ENCODE results near the gene RPRD1A. TPM values are rescaled to one million over a fixed set of nuclear protein-coding genes. Genes with fewer than 3 reads are reported as not detected.
"Not testable (repeated sequence)": the region's sequence is repeated elsewhere in the genome, so short reads cannot be mapped to it uniquely, and the experiment has no call there.

The RPRD1A gene
- total RNA-seq, 2 experiments from 2014 or later, result 33.9 to 35.1 TPM

- peaks cover 50% of the 10 kb centered on the region for H3K4me1 Mint-ChIP-seq (ENCODE audit: low read depth)
- intact Hi-C loops (cut with micrococcal nuclease), result no loop called here
- CTCF ChIA-PET, result interaction anchor here (0.6 kb wide), 1 partner anchor 240 kb away, joined by 3 read pairs; no protein-coding TSS in a partner anchor
- H3K9me3 Mint-ChIP-seq, result peaks cover 13% of the 10 kb centered on the region
- no peaks in the 10 kb centered on the region for H3K27me3 Mint-ChIP-seq (ENCODE audit: low read depth)
- no peak for DNase-seq
- H3K36me3 Mint-ChIP-seq (ENCODE audit: low read depth), result peaks cover 21% of the 10 kb centered on the region
- no peak overlapping the region for H3K27ac Mint-ChIP-seq
- no peak overlapping the region for H3K4me3 Mint-ChIP-seq
Observed at GRCh38 chr18:36046898-36047297, 20.5 kb downstream of the RPRD1A start.

- Mint-ChIP-seq H3K4me1 (ENCODE audit: low read depth) (peaks cover 52% of the 10 kb centered on the region), H3K27ac (no peak overlapping the region), H3K27me3 (ENCODE audit: low read depth) (no peaks in the 10 kb centered on the region), H3K4me3 (no peak overlapping the region), H3K36me3 (ENCODE audit: low read depth) (peaks cover 19% of the 10 kb centered on the region), H3K9me3 (peaks cover 9% of the 10 kb centered on the region)
- CTCF ChIA-PET, result no interaction called here
- no peak for DNase-seq
- intact Hi-C loops (cut with micrococcal nuclease), result no loop called here
Observed at GRCh38 chr18:36045241-36045991, 21.9 kb downstream of the RPRD1A start.

GRCh38 chr18:36043153-36043552 lies 24.2 kb downstream of the RPRD1A start:
- H3K27ac Mint-ChIP-seq, result no peak overlapping the region
- H3K4me3 Mint-ChIP-seq, result no peak overlapping the region
- peaks cover 50% of the 10 kb centered on the region for H3K4me1 Mint-ChIP-seq (ENCODE audit: low read depth)
- intact Hi-C loops (cut with micrococcal nuclease), result no loop called here
- CTCF ChIA-PET, result no interaction called here
- no peak for DNase-seq
- no peaks in the 10 kb centered on the region for H3K27me3 Mint-ChIP-seq (ENCODE audit: low read depth)
- peaks cover 33% of the 10 kb centered on the region for H3K36me3 Mint-ChIP-seq (ENCODE audit: low read depth)
- H3K9me3 Mint-ChIP-seq, result peaks cover 18% of the 10 kb centered on the region

- CTCF ChIA-PET, result no interaction called here
Observed at GRCh38 chr18:36041146-36041545, 26.2 kb downstream of the RPRD1A start.

GRCh38 chr18:36038102-36038663 lies 29.2 kb downstream of the RPRD1A start:
- Mint-ChIP-seq H3K36me3 (ENCODE audit: low read depth) (peaks cover 37% of the 10 kb centered on the region), H3K9me3 (peaks cover 23% of the 10 kb centered on the region), H3K4me1 (ENCODE audit: low read depth) (peaks cover 50% of the 10 kb centered on the region), H3K27ac (no peak overlapping the region), H3K27me3 (ENCODE audit: low read depth) (no peaks in the 10 kb centered on the region), H3K4me3 (no peak overlapping the region)
- DNase-seq, result no peak
- CTCF ChIA-PET, result no interaction called here
- intact Hi-C loops (cut with micrococcal nuclease), result no loop called here

More at GRCh38 chr18:36041146-36041545, 26.2 kb downstream of the RPRD1A start:
- H3K4me3 Mint-ChIP-seq, result no peak overlapping the region
- H3K4me1 Mint-ChIP-seq (ENCODE audit: low read depth), result peaks cover 45% of the 10 kb centered on the region
- DNase-seq, result no peak
- H3K9me3 Mint-ChIP-seq, result peaks cover 23% of the 10 kb centered on the region
- intact Hi-C loops (cut with micrococcal nuclease), result no loop called here
- H3K36me3 Mint-ChIP-seq (ENCODE audit: low read depth), result peaks cover 38% of the 10 kb centered on the region
- no peak overlapping the region for H3K27ac Mint-ChIP-seq
- H3K27me3 Mint-ChIP-seq (ENCODE audit: low read depth), result no peaks in the 10 kb centered on the region

- Mint-ChIP-seq H3K4me1 (ENCODE audit: low read depth) (peaks cover 36% of the 10 kb centered on the region), H3K36me3 (ENCODE audit: low read depth) (peaks cover 38% of the 10 kb centered on the region), H3K4me3 (no peak overlapping the region), H3K9me3 (peaks cover 23% of the 10 kb centered on the region), H3K27ac (no peak overlapping the region), H3K27me3 (ENCODE audit: low read depth) (no peaks in the 10 kb centered on the region)
- no peak for DNase-seq
- intact Hi-C loops (cut with micrococcal nuclease), result no loop called here
- CTCF ChIA-PET, result interaction anchor here (0.6 kb wide), 1 partner anchor 15 kb away, joined by 4 read pairs; no protein-coding TSS in a partner anchor
Observed at GRCh38 chr18:36035253-36035652, 32.1 kb downstream of the RPRD1A start.

- CTCF ChIA-PET, result no interaction called here
- peaks cover 33% of the 10 kb centered on the region for H3K36me3 Mint-ChIP-seq (ENCODE audit: low read depth)
- no peak overlapping the region for H3K27ac Mint-ChIP-seq
- no peak overlapping the region for H3K4me3 Mint-ChIP-seq
- no peak for DNase-seq
- H3K27me3 Mint-ChIP-seq (ENCODE audit: low read depth), result no peaks in the 10 kb centered on the region
- H3K9me3 Mint-ChIP-seq, result peaks cover 21% of the 10 kb centered on the region
- intact Hi-C loops (cut with micrococcal nuclease), result no loop called here
- H3K4me1 Mint-ChIP-seq (ENCODE audit: low read depth), result peaks cover 34% of the 10 kb centered on the region
Observed at GRCh38 chr18:36034299-36034895, 33.0 kb downstream of the RPRD1A start.

- Mint-ChIP-seq H3K4me1 (ENCODE audit: low read depth) (peaks cover 38% of the 10 kb centered on the region), H3K9me3 (no peaks in the 10 kb centered on the region), H3K27me3 (ENCODE audit: low read depth) (no peaks in the 10 kb centered on the region), H3K4me3 (no peak overlapping the region), H3K36me3 (ENCODE audit: low read depth) (peaks cover 16% of the 10 kb centered on the region), H3K27ac (no peak overlapping the region)
- intact Hi-C loops (cut with micrococcal nuclease), result no loop called here
- DNase-seq, result no peak
- CTCF ChIA-PET, result interaction anchor here (1.2 to 2.0 kb wide), 3 partner anchors 10 to 33 kb away, joined by 5 read pairs; no protein-coding TSS in a partner anchor
Observed at GRCh38 chr18:36031903-36032302, 35.5 kb downstream of the RPRD1A start.

- CTCF ChIA-PET, result interaction anchor here (0.6 to 2.0 kb wide), 3 partner anchors 13 to 540 kb away, joined by 3 to 5 read pairs (median 5); no protein-coding TSS in a partner anchor
- intact Hi-C loops (cut with micrococcal nuclease), result no loop called here
- Mint-ChIP-seq H3K4me1 (ENCODE audit: low read depth) (peaks cover 38% of the 10 kb centered on the region), H3K36me3 (ENCODE audit: low read depth) (peaks cover 18% of the 10 kb centered on the region), H3K4me3 (no peak overlapping the region), H3K9me3 (no peaks in the 10 kb centered on the region), H3K27me3 (ENCODE audit: low read depth) (no peaks in the 10 kb centered on the region), H3K27ac (no peak overlapping the region)
- no peak for DNase-seq
Observed at GRCh38 chr18:36031407-36031806, 36.0 kb downstream of the RPRD1A start.

GRCh38 chr18:36028859-36029258 lies 38.5 kb downstream of the RPRD1A start:
- CTCF ChIA-PET, result interaction anchor here (1.4 kb wide), 1 partner anchor 11 kb away, joined by 3 read pairs; no protein-coding TSS in a partner anchor
- DNase-seq, result no peak
- H3K4me1 Mint-ChIP-seq (ENCODE audit: low read depth), result peaks cover 28% of the 10 kb centered on the region
- no peaks in the 10 kb centered on the region for H3K27me3 Mint-ChIP-seq (ENCODE audit: low read depth)
- peak overlapping the region; percentile 1 for H3K27ac Mint-ChIP-seq
- peaks cover 27% of the 10 kb centered on the region for H3K36me3 Mint-ChIP-seq (ENCODE audit: low read depth)
- intact Hi-C loops (cut with micrococcal nuclease), result no loop called here
- no peak overlapping the region for H3K4me3 Mint-ChIP-seq
- H3K9me3 Mint-ChIP-seq, result no peaks in the 10 kb centered on the region

GRCh38 chr18:36025025-36025424 lies 42.3 kb downstream of the RPRD1A start:
- no peaks in the 10 kb centered on the region for H3K27me3 Mint-ChIP-seq (ENCODE audit: low read depth)
- no peak for DNase-seq
- no peak overlapping the region for H3K27ac Mint-ChIP-seq
- peaks cover 20% of the 10 kb centered on the region for H3K36me3 Mint-ChIP-seq (ENCODE audit: low read depth)
- intact Hi-C loops (cut with micrococcal nuclease), result no loop called here
- no peak overlapping the region for H3K4me3 Mint-ChIP-seq
- CTCF ChIA-PET, result interaction anchor here (0.7 kb wide), 1 partner anchor 910 kb away, joined by 3 read pairs; no protein-coding TSS in a partner anchor
- H3K9me3 Mint-ChIP-seq, result no peaks in the 10 kb centered on the region
- H3K4me1 Mint-ChIP-seq (ENCODE audit: low read depth), result peaks cover 19% of the 10 kb centered on the region

GRCh38 chr18:36024241-36024640 lies 43.1 kb downstream of the RPRD1A start:
- intact Hi-C loops (cut with micrococcal nuclease); H3K27me3 Mint-ChIP-seq (ENCODE audit: low read depth); H3K27ac Mint-ChIP-seq; H3K4me3 Mint-ChIP-seq; H3K9me3 Mint-ChIP-seq; DNase-seq: not testable (repeated sequence)
- H3K36me3 Mint-ChIP-seq (ENCODE audit: low read depth), result peaks cover 18% of the 10 kb centered on the region
- CTCF ChIA-PET, result interaction anchor here (0.6 to 0.7 kb wide), 2 partner anchors 276 to 911 kb away, joined by 3 to 4 read pairs; no protein-coding TSS in a partner anchor
- H3K4me1 Mint-ChIP-seq (ENCODE audit: low read depth), result peaks cover 18% of the 10 kb centered on the region
